Esophagus mucosa (tissue), 1 donor: Measurements from ENCODE around the gene NKX1-1. TPM values are rescaled to one million over a fixed set of nuclear protein-coding genes. Genes with fewer than 3 reads are reported as not detected.
"Not testable (repeated sequence)": the region's sequence is repeated elsewhere in the genome, so short reads cannot be mapped to it uniquely, and the experiment has no call there.

Experiments
- ATAC-seq: fragments of 200-7000 bp; cut with Tn5 transposase; one replicate; pipeline ENCODE4 v1.9.1; 2020
- total RNA-seq: library from RNA; stranded (reverse); gene quantifications from one replicate; pipeline ENCODE4 v1.2.4, GENCODE V29; 2023
- donor health status: DM: yes; HTN: yes; CAD: no.

NKX1-1 gene
- total RNA-seq, 1 donor from 2014 or later = not detected

DNA sequence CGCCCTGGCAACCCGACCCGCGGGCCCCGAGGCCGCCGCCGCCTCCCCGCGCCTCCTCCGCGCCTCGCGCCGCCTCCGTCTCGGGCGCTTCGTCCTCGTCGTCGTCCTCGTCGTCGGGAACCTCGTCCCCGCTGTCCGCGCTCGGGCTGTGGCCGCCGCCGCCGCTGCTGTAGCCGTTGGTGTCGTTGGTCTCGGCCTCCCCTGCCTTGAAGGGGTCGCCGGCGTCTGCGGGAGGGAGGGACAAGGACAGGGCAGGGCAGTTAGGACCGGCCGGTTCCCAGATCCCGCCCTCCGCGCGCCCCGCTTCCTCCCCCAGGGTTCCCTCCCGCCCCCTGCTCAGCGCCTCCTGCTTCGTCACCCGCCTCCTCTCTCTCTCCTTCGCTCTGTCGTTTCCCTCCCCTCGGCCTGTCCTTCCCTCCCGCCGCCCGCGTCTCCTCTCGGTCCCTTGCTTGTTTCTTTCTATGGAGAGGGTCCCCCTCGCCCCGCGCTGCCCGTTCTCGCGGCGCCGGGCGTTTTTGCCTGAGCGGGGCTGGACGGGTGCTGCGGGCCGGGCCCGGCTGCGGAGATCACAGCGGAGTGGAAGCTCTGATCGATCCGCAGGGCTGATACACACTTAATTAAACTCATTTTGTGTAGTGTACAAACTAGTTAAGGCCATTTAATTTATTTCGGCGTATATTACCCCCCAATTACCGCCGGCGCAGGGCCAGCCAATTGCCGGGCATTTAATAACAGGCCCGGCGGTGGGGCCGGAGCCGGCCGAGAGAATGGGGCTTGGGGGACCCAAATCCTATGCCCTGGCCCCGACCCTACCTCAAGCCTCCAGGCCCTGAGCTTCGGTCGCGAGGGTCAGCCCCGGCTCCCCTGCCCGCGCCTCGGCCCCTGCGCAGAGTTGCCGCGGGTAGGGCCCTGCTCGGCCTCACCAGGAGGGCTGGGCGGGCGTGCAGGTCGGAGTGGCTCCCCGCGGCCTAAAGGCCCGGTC lies 2.4 kb downstream of the NKX1-1 start:
- no peak for ATAC-seq

DNA sequence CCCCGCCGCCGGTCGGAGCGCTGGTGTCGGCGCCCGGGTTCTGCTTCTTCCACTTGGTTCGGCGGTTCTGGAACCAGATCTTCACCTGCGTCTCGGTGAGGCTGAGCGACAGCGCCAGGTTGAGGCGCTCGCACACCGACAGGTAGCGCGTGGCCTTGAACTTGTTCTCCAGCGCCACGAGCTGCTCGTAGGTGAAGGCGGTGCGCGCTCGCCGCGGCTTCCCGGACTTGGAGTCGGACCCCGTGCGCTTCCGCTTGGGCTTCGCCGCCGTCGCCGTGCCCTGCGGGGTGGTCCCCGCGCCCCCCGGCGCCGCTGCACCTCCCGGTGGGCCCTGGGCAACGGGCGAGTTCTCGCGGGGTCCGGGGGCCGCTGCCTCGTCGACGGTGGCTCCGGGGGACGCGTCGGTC lies 3.1 kb downstream of the NKX1-1 start:
- ATAC-seq = no peak

DNA sequence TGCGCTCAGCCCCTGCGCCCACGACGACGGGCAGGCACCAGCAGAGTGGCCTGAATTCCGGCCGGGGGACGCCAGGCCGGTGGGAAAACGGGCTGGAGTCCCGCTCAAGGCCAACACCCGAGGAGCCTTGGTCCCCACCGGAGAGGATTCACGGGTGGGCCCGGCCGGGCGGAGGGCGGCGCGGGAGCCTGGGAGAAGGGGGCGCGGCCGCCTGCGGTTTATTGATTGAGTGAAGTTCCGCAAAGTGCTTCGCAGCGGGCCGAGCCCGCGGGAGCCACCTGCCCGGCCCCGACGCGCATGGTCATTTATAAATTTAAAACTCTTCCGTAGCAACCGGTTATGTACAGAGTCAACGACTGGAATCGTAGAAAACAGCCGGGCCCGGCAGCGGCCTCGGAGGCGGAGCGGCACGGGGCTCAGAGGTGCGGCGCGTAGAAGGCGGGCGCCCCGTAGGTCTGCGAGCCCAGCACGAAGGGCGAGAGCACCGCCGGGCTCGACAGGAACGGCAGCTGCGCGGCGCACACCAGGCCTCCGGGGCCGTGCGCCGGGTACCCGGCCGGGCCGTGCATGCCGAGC lies 3.6 kb downstream of the NKX1-1 start:
- ATAC-seq = no peak

DNA sequence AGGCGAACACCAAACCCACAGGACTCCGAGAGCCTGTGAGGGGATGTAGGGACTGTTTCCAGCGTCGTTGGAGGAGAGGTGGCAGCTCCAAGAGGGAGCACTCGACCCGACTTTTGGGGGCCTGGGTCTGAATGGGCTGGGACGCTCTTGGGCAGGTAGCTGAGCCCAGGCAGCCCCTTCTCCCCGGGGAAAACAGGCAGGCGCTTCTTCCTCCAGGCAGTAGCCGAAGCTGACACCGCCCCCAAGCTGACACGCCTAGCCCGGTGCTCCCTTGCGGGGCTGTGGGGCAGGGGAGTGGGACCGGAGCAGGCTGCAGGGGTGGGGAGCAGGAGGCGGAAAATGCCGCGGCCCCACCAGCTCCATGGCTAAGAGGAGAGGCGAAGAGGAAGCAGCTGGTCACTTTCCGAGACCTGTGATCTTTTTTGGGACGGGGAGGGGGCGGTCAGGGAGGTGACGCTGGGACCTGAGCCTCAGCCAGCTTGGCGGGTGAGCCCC lies 4.2 kb downstream of the NKX1-1 start:
- no peak for ATAC-seq

DNA sequence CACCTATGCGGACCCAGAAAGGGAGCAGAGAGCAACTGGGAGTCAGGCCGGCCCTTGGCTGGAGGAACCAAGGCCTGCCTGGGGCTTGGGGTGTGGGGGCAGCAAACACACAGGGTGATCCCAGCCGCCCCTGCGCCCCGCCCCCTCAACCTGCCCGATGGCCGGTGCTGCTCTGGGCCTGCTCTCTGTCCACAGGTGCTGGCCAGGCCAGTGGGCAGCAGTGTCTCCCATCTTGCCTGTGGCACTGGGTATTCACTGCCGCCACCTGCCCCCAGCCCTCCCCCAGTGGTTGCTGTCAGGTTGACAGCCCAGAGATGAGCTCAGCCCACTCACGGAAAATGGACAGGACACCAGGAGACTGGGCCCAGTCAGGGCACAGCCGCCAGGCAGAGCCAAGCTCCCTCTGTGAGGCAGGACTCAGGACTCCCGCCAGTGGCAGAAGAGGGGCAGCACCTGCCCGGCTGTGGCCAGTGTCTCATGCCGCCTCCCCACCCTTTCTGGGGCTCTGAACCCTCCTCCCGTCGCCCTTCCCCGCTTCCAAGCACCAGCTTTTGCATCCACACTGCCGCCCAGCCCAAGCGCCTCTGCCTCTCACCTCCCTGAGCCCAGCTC lies 4.7 kb downstream of the NKX1-1 start:
- ATAC-seq = no peak

DNA sequence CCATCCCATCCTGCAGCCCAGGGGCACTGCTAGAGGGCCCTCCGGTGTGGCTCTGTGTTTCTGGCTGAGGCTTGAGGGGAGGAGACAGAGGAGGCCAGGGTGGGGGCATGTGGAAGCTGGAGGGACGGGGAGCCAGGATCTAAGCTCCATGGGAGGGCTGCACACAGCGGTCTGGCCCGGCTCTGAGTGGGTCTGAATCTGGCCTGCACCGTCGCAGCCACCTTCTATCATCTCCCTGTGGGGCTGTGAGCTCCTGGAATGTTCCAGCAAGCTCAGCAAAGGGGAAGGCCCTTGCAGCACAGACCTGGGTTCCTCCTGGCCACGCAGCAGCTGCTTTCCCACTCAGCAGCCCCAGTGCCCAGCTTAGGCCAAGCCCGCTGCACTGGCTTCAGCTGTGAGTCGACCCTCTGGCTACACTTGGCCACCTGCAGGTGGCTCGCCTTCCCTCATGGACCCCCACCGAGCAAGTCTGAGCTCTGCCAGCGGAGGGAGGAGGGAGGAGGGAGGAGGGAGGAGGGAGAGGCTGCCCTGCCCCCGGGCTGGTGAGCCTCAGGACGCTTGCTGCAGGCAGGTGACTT lies 5.3 kb downstream of the NKX1-1 start:
- no peak for ATAC-seq

DNA sequence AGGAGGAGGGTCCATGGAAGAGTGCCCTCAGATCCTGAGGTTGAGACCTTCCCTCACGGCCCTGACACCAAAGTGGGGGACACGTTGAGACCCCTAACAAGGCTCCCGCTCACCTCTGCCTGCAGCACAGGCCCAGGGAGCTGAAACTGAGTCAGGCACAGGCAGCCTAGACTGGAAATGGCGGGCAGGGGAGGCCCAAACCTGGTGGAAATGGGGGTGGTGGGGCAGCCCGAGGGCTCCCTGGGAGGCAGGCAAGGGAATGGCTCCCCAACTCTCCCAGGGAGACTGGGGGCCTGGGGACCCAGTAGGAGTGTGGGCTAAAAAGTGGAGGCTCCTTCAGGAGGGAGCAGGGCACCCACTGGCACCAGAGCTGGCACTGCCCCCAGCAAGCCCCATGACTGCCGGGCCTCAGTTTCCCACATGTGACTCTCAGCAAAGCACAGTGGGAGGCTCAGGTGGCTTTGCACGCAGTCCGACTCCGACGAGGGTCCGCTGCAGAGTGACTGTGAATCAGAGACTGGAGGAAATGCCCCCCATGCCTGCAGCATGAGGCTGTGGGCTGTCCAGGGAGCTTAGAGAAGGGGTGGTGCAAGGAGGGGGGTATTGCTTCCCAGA lies 5.9 kb downstream of the NKX1-1 start:
- no peak for ATAC-seq

DNA sequence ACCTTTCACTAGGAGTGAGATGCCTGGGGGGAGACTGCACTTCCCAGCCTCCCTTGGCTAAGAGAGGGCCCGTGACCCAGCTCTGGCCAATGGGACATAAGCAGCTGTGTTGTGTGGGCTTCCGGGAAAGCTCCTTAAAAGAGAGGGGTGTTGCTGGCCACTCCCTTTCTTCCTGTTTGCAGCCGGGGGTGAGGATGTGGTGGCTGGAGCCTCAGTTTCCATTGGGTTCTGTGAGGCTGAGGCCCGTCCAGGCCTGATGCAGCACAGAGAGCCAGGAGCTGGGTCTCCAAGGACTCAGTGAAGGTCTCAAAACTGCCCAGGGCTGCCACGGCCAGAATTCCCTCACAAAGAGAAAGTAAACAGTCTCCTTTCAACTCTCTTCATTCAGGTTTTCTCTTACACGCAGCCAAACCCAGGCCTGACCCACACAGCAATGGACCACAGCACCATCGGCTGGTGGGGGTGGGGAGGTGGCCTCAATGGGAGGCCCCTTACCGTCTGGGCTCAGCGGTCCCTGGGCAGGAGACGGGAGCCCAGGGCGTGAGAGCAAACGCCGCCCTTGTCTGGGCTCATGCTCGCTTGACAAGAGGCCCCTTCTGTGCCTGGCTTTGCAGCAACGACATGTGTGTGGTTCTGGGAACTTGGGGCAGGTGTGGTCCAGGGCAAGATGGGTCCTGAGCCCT lies 6.6 kb downstream of the NKX1-1 start:
- ATAC-seq = no peak

DNA sequence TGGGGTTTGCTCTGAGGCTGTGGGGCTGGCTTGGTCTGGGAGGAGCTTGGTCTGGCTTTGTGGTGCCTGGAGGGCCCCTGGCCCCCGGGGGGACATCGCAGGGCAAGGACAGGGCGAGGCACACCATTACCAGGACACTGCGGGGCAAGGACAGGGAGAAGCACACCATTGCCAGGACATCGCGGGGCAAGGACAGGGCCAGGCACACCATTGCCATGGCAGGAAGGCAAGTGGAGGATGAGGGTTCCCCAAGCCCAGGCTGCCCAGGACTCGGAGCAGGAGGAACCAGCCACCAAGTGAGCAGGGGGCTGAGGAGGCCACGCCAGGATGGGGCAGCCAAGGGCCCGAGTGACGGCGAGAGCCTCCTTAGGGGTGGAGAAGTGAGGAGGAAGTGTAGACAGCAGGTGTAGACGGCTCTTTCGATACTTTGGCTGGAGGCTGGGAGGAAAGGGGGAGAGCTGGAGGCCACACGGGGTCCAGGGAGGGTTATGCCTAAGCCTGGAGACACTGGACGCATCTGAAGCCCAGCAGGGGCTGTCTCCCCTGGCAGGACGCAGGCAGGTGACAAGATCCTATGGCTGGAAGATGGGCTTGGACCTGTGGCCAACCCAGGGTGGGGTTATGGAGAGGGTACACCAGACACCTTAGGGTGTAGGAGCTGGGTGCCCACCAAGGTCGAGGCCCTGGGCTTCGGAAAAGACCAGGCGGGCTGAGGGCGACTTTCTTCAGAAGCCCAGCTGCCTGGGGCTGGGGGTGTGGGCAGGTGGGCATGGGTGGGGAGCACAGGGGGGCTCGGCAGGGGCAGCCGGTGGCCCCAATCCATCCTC lies 7.3 kb downstream of the NKX1-1 start:
- no peak for ATAC-seq

DNA sequence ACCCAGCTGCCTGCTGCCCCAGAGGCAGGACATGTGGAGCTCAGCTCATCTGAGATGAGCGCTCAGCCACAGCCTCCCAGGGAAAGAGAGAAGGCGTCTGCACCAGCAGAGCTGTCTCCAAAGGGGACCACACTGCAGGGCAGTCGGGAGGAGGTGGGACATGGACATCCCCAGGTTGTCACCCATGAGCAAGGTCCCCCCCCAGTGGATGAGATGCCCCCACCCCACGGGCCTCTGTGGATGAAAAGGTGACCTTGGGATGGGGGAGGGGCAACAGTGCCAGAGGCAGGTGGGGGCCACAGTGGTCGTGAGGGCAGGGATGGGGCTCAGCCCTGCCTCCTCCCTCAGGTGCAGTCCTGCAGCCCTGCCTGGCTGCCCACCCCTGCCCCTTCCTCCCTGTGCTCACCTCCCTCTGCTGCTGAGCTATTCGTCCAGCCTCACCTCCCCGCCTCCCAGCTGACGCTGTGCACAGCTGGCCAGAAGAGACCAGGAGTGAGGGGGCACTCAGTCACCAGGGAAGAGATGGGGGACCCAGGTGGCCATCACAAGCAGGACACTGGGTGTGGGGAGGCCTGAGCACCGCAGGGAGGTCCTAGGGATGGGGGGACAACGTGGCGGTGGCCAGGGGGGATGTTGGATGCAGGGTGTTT lies 9.3 kb downstream of the NKX1-1 start:
- ATAC-seq = no peak

DNA sequence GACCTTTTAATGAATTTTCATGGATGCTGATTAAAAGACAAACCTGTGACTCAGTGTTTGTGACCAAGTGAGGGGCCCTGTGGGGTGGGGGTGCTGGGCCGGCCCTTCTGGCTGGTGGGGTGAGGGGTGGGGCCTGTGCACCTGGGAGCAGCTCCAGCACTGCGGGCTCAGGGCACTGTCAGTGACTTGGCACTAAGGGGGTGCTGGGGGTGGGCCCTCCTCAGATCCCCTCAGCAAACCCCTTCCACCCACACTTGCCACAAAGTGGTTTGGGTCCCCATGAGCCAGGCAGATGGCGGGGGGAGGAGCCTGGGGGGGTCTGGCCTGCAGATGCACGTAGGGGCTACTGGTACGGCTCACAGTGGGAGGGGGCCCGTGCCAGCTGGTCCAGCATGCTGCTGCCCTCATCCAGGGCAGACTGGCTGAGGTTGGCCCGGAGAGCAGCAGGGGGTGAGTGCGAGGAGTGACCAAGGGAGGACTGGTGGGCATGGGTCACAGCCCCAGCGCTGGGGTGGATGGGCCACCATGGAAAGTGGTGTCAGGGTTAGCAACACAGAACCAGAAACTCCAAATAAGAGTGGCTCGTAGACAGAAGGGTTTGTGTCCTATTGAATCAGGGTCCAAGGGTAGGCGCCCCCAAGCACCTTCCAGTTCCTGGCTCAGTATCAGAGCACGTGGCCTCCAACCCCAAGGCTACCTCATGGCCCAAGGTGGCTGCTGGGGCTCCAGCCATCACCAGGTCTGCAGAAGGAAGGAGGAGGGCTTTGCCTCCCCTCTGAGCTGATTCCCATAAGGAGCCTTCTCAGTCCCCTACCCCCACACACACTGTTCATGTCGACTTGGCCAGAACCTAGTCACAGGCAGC lies 10.1 kb downstream of the NKX1-1 start:
- ATAC-seq = no peak

DNA sequence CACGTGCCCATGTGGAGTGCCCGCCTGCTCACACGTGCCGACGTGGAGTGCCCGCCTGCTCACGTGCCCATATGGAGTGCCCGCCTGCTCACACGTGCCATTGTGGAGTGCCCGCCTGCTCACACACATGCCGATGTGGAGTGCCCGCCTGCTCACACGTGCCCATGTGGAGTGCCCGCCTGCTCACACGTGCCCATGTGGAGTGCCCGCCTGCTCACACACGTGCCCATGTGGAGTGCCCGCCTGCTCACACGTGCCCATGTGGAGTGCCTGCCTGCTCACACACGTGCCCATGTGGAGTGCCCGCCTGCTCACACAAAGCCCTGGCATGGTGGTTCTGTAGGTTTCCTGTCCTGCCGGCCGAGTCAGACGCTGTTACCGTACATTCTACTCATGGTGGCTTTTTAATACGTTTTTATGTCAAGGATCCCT lies 10.8 kb downstream of the NKX1-1 start:
- ATAC-seq = not testable (repeated sequence)

DNA sequence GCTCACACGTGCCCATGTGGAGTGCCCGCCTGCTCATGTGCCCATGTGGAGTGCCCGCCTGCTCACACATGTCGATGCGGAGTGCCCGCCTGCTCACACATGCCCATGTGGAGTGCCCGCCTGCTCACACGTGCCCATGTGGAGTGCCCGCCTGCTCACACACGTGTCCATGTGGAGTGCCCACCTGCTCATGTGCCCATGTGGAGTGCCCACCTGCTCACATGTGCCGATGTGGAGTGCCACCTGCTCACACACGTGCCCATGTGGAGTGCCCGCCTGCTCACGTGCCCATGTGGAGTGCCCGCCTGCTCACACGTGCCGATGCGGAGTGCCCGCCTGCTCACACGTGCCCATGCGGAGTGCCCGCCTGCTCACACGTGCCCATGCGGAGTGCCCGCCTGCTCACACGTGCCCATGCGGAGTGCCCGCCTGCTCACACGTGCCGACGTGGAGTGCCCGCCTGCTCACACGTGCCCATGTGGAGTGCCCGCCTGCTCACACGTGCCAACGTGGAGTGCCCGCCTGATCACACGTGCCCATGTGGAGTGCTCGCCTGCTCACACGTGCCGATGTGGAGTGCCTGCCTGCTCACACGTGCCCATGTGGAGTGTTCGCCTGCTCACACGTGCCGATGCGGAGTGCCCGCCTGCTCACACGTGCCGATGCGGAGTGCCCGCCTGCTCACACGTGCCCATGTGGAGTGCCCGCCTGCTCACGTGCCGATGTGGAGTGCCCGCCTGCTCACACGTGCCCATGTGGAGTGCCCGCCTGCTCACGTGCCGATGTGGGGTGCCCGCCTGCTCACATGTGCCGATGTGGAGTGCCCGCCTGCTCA lies 11.5 kb downstream of the NKX1-1 start:
- ATAC-seq = not testable (repeated sequence)

DNA sequence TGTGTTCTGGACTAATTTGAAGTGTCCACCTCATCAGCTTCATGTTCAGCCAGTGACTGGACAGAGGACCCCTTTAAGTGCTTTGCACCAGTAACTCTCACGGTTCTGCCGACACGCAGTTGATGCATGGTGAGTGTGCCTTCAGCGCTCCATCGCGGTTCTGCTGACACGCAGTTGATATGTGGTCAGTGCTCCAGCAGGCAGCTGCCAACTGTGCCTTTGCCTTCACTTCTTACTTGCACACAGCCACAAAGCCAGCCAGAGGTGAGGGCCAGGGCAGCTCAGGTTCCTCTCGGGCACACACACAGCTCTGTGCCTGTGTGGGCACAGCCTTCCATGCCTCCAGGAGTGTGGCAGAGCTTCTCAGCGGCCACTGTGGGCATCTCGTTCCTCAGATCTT lies 12.4 kb downstream of the NKX1-1 start:
- ATAC-seq = no peak

DNA sequence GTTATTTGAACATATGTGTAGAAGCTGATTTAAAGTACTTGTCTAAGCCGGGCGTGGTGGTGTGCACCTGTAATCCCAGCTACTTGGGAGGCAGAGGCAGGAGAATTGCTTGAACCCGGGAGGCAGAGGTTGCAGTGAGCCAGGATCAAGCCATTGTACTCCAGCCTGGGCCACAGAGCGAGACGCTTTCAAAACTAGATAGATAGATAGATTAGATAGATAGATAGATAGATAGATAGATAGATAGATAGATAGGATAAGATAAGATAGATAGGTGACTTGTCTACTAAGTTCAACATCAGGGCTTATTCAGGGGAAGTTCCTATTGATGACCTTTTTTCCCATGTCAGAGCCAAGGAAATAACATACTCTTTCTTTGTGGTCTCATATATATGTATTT lies 12.9 kb downstream of the NKX1-1 start:
- not testable (repeated sequence) for ATAC-seq

DNA sequence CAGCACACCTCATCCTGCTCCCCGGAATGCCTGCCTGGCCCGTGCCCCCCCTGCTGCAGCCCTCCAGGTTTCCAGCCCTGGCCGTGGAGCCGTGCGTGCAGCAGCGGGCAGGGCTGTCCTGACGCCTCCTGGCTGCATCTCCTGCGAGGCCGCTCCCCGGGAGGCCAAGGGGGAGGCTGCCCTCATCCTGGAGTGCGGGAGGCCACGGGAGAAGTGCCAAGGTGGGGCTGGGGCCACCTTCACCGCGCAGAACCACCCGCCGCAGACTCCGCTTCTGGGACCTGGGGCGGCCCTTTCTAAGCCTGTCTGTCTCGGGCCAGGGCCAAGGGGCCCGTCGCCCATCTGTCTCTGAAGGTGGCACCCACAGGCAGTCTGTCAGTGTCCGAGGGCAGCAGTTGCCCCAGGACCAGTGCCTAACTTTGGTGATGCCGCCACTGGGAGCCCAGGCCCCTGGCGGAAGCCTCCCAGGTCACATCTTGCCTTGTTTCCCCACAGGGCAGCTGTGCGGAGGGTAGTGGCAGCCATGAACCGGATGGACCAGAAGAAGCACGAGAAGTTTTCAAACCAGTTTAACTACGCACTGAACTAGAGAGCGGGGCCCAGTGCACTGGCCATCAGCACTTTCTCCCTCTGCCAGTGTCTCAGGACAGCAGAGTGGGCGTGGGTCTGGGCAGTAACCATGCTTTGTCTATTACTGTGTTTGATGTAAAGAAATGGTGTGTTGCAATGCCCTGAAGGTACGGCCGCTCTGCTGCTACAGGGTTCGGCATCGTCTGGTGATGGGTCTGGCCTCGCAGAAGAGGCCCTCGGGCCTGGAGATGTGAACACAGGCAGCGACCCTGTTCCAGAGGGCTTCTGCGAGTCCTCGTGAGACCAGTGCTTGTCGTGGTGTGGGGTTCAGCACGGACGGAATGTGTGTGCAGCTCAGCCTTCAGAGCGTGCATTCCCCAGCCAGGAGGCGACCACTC lies 20.6 kb downstream of the NKX1-1 start:
- no peak for ATAC-seq

DNA sequence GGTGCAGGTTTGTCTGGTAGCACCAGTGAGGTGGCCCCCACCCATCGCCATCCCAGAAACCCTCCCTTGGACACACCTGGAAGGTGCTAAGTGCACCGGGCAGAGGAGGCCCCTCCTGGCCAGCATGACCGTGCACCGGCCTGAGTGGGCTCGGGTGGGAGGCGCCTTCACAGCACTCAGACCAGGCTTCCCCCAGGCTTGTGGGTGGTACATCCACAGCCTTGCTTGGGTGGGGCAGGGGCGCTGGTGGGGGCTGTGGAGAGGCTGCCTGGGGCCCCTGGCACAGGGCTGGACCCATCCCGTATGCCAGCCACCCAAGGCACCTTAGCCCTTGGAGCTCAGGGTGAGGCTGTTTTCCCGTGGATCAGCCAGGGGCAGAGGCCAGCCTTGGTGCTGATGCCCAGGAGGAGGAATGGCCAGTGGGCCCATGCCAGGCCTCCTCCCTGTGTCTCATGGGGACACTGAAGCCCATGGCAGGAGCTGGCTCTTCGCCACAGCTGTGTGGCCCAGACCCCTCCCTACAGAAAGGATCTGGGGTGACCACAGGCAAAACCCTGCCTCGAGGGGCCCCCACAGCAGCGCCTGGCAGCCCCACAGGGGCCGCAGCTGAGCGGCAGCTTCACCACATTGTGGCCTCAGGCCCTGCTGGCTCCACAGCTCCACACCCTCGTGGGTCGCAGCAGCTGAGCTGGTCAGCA lies 21.4 kb downstream of the NKX1-1 start:
- peak; percentile 6 for ATAC-seq
